Neural progenitor cell (in vitro differentiated cells): ENCODE data around the gene NIFK. TPM values are rescaled to one million over a fixed set of nuclear protein-coding genes. Genes with fewer than 3 reads are reported as not detected.

Source experiments
- DNase-seq: peaks from one replicate; pipeline ENCODE4 v3.0.0-alpha.2; 2016; ENCODE audit warnings: low spot score
- H2AFZ ChIP-seq: fragments of 200-600 bp; sonication (generic); replicated peaks from 2 replicates; pipeline ENCODE4 v1.6.1; 2016; ENCODE audit warnings: antibody characterized with exemption
- H3F3A ChIP-seq: fragments of 200-600 bp; sonication (generic); 2 replicates; pipeline ENCODE4 v1.6.1; 2016; ENCODE audit warnings: antibody characterized with exemption, low read depth
- H3K27ac ChIP-seq: fragments of 200-600 bp; sonication (generic); 2 replicates; pipeline ENCODE4 v1.5.1; 2016; ENCODE audit warnings: mild to moderate bottlenecking
- H3K27me3 ChIP-seq: fragments of 200-600 bp; sonication (generic); 2 replicates; pipeline ENCODE4 v1.6.1; 2016; ENCODE audit warnings: mild to moderate bottlenecking, moderate library complexity
- H3K36me3 ChIP-seq: fragments of 200-600 bp; sonication (generic); 2 replicates; pipeline ENCODE4 v1.5.1; 2016
- H3K4me1 ChIP-seq: fragments of 200-600 bp; sonication (generic); 2 replicates; pipeline ENCODE4 v1.6.1; 2016; ENCODE audit warnings: mixed run types
- H3K4me2 ChIP-seq: fragments of 200-600 bp; sonication (generic); 2 replicates; pipeline ENCODE4 v1.6.1; 2016
- H3K4me3 ChIP-seq: fragments of 200-600 bp; sonication (generic); 2 replicates; pipeline ENCODE4 v1.5.1; 2016
- H3K79me2 ChIP-seq: fragments of 200-600 bp; sonication (generic); 2 replicates; pipeline ENCODE4 v1.6.1; 2016; ENCODE audit warnings: low read depth
- H3K9ac ChIP-seq: fragments of 200-600 bp; sonication (generic); 2 replicates; pipeline ENCODE4 v1.6.1; 2016
- H3K9me3 ChIP-seq: fragments of 200-600 bp; sonication (generic); 2 replicates; pipeline ENCODE4 v1.5.1; 2016; ENCODE audit warnings: low read depth
- H4K20me1 ChIP-seq: fragments of 200-600 bp; sonication (generic); 2 replicates; pipeline ENCODE4 v1.6.1; 2016; ENCODE audit warnings: low read depth
- H3K27ac Mint-ChIP-seq: 3 replicates; pipeline ENCODE4 v1.8.0; 2021; ENCODE audit warnings: mixed read lengths
- H3K27me3 Mint-ChIP-seq: 2 replicates; pipeline ENCODE4 v1.8.0; 2022; ENCODE audit warnings: low read depth, mild to moderate bottlenecking, inconsistent platforms, moderate library complexity, mixed read lengths; ENCODE audit not compliant: insufficient read depth
- H3K36me3 Mint-ChIP-seq: 3 replicates; pipeline ENCODE4 v1.8.0; 2021; ENCODE audit warnings: mixed read lengths
- H3K4me1 Mint-ChIP-seq: 3 replicates; pipeline ENCODE4 v1.8.0; 2021; ENCODE audit warnings: mixed read lengths
- H3K4me3 Mint-ChIP-seq: 3 replicates; pipeline ENCODE4 v1.8.0; 2021; ENCODE audit warnings: mild to moderate bottlenecking, moderate library complexity, mixed read lengths
- H3K9me3 Mint-ChIP-seq: 3 replicates; pipeline ENCODE4 v1.8.0; 2020; ENCODE audit warnings: mixed read lengths
- CTCF ChIP-seq: fragments of 200-600 bp; sonication (generic); IDR thresholded peaks from 2 replicates; pipeline ENCODE4 v1.5.1; 2017; ENCODE audit warnings: antibody characterized with exemption, mild to moderate bottlenecking
- EZH2 ChIP-seq: fragments of 200-600 bp; sonication (generic); IDR thresholded peaks from 2 replicates; pipeline ENCODE4 v1.6.1; 2017; ENCODE audit warnings: antibody characterized with exemption, mild to moderate bottlenecking, moderate library complexity
- EZH2phosphoT487 ChIP-seq: fragments of 200-600 bp; sonication (generic); IDR thresholded peaks from 2 replicates; pipeline ENCODE4 v1.6.1; 2017; ENCODE audit warnings: antibody characterized with exemption
- total RNA-seq: library from RNA; depleted of rRNA; stranded (reverse); fragments of >200 nt; gene quantifications from 2 replicates; pipeline ENCODE4 v1.2.3, GENCODE V29; 2015; ENCODE audit warnings: low replicate concordance

NIFK gene
- total RNA-seq, 1 donor from 2014 or later = 126 TPM

GRCh38 chr2:121686218-121686617, 50.5 kb downstream of the NIFK start:
- Histone ChIP-seq H3K36me3 (no peaks in the 10 kb centered on the region), H3K27me3 (no peaks in the 10 kb centered on the region), H3K79me2 (peaks cover 6% of the 10 kb centered on the region), H3F3A (peaks cover 39% of the 10 kb centered on the region), H3K9me3 (no peaks in the 10 kb centered on the region), H3K4me1 (peaks cover 41% of the 10 kb centered on the region), H3K27ac (no peak overlapping the region), H3K9ac (no peak overlapping the region), H3K4me2 (peak overlapping the region; percentile 77), H2AFZ (no peak overlapping the region), H4K20me1 (peaks cover 7% of the 10 kb centered on the region), H3K4me3 (no peak overlapping the region)
- peak; percentile 65 for DNase-seq
- TF ChIP-seq CTCF = no peak
- Mint-ChIP-seq H3K4me1 (peaks cover 32% of the 10 kb centered on the region), H3K27me3 (peaks cover 3% of the 10 kb centered on the region), H3K36me3 (peaks cover 6% of the 10 kb centered on the region), H3K27ac (no peak overlapping the region), H3K9me3 (peaks cover 19% of the 10 kb centered on the region), H3K4me3 (no peak overlapping the region)

GRCh38 chr2:121682396-121683298, 54.0 kb downstream of the NIFK start:
- peak; percentile 87 for DNase-seq
- no peaks in the 10 kb centered on the region for H3K36me3 ChIP-seq
- peak overlapping the region; percentile 74 for H2AFZ ChIP-seq
- H3K4me1 ChIP-seq = peaks cover 50% of the 10 kb centered on the region
- H3F3A ChIP-seq = peaks cover 52% of the 10 kb centered on the region
- Mint-ChIP-seq H3K36me3 (peaks cover 6% of the 10 kb centered on the region), H3K4me3 (no peak overlapping the region), H3K4me1 (peaks cover 13% of the 10 kb centered on the region), H3K27ac (no peak overlapping the region), H3K9me3 (peaks cover 29% of the 10 kb centered on the region), H3K27me3 (peaks cover 6% of the 10 kb centered on the region)
- peak overlapping the region; percentile 77 for H3K4me2 ChIP-seq
- peaks cover 6% of the 10 kb centered on the region for H3K79me2 ChIP-seq
- H3K27me3 ChIP-seq = no peaks in the 10 kb centered on the region
- H3K9ac ChIP-seq = peak overlapping the region; percentile 3
- H3K4me3 ChIP-seq = peak overlapping the region; percentile 64
- H4K20me1 ChIP-seq = peaks cover 7% of the 10 kb centered on the region
- TF ChIP-seq EZH2 (no peak), EZH2phosphoT487 (no peak), CTCF (no peak)
- no peaks in the 10 kb centered on the region for H3K9me3 ChIP-seq
- peak overlapping the region; percentile 78 for H3K27ac ChIP-seq

GRCh38 chr2:121677855-121678254, 58.8 kb downstream of the NIFK start:
- DNase-seq = no peak
- no peak overlapping the region for H2AFZ ChIP-seq
- H3K27ac ChIP-seq = no peak overlapping the region
- Mint-ChIP-seq H3K4me3 (no peak overlapping the region), H3K4me1 (no peaks in the 10 kb centered on the region), H3K36me3 (peaks cover 2% of the 10 kb centered on the region), H3K27ac (no peak overlapping the region), H3K27me3 (peaks cover 4% of the 10 kb centered on the region), H3K9me3 (peaks cover 53% of the 10 kb centered on the region)
- no peak overlapping the region for H3K4me3 ChIP-seq
- H3K9ac ChIP-seq = no peak overlapping the region
- H3K27me3 ChIP-seq = no peaks in the 10 kb centered on the region
- no peaks in the 10 kb centered on the region for H3K79me2 ChIP-seq
- TF ChIP-seq CTCF (no peak), EZH2phosphoT487 (no peak), EZH2 (no peak)
- no peak overlapping the region for H3K4me2 ChIP-seq
- H3K36me3 ChIP-seq = no peaks in the 10 kb centered on the region
- peaks cover 30% of the 10 kb centered on the region for H3F3A ChIP-seq
- H3K4me1 ChIP-seq = peaks cover 19% of the 10 kb centered on the region
- peaks cover 15% of the 10 kb centered on the region for H3K9me3 ChIP-seq
- no peaks in the 10 kb centered on the region for H4K20me1 ChIP-seq

Other genes starting within 250 kb of the NIFK start
- gene RNU4ATAC, start 206.0 kb downstream of the NIFK start, total RNA-seq = not detected in 2 replicates
- gene CLASP1, start 87.4 kb downstream of the NIFK start, total RNA-seq = 75.5 and 110 TPM in 2 replicates
- 64.9 and 86.9 TPM in 2 replicates for gene TSN, start 18.8 kb upstream of the NIFK start, total RNA-seq